Cardiac muscle cell (in vitro differentiated cells and primary cell): Measurements from ENCODE around the gene RAB33B. TPM values are rescaled to one million over a fixed set of nuclear protein-coding genes. Genes with fewer than 3 reads are reported as not detected.

Source experiments
- DNase-seq, 2 donors: peaks; one replicate each; pipeline versions ENCODE4 v3.0.0 to v3.0.0-alpha.2; 2010 to 2017; ENCODE audit warnings: low read depth in 1 of 2, low spot score in 1 of 2
- H3K27ac ChIP-seq: fragments of 200-600 bp; sonication (generic); 2 replicates; pipeline ENCODE4 v1.5.1; 2016
- H3K27me3 ChIP-seq: fragments of 200-600 bp; sonication (generic); 2 replicates; pipeline ENCODE4 v1.6.0; 2016; ENCODE audit warnings: control low read depth
- H3K36me3 ChIP-seq: fragments of 200-600 bp; sonication (generic); 2 replicates; pipeline ENCODE4 v1.5.1; 2016; ENCODE audit warnings: control low read depth
- H3K4me1 ChIP-seq: fragments of 200-600 bp; sonication (generic); 2 replicates; pipeline ENCODE4 v1.8.1; 2017; ENCODE audit warnings: low read depth, mild to moderate bottlenecking, mixed run types
- H3K4me3 ChIP-seq: fragments of 200-600 bp; sonication (generic); 2 replicates; pipeline ENCODE4 v1.5.1; 2016; ENCODE audit warnings: mild to moderate bottlenecking
- H3K9me3 ChIP-seq: fragments of 200-600 bp; sonication (generic); 2 replicates; pipeline ENCODE4 v1.5.1; 2017; ENCODE audit warnings: low read depth, mild to moderate bottlenecking, control low read depth
- polyA plus RNA-seq: library from polyadenylated mRNA; unstranded; fragments of >200 nt; fragmentation: Nextera tagmentation; extraction: Ambion mirVana; gene quantifications from 2 replicates; pipeline ENCODE4 v1.2.1, GENCODE V29; 2016
- total RNA-seq: library from RNA; depleted of rRNA; stranded (reverse); fragments of >200 nt; gene quantifications from 2 replicates; pipeline ENCODE4 v1.2.3, GENCODE V29; 2016
- TF ChIP-seq, protein P1 (sequence below): IDR thresholded peaks from 2 replicates; pipeline ENCODE4 v1.5.1; 2012; ENCODE audit warnings: low read depth, mild to moderate bottlenecking, low read length

Gene RAB33B
- total and polyA plus RNA-seq, 2 experiments from 2014 or later: 8.4 to 8.8 TPM

DNA sequence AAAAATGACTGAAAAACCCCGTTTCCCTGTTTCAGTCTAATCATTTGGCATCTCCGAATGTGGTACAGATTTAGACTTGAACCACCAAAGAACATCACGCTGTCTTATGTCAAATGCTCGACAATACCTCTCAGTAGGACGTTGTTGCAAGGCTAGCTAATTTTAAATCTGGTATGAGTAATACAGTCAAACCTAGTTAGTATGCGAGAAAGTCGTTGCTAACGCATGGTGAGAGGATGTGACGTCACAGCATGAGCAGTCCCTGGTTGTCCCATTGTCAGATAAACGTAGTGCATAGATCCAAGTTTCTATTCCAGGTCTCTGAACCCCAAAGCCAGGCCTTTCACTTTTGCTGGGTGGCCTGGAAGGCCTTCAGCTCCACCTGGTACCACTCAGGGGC lies 57.4 kb downstream of the RAB33B start:
- Histone ChIP-seq H3K36me3 (peaks cover 3% of the 10 kb centered on the region), H3K9me3 (no peaks in the 10 kb centered on the region), H3K4me3 (no peak overlapping the region), H3K4me1 (no peaks in the 10 kb centered on the region), H3K27ac (no peak overlapping the region), H3K27me3 (no peaks in the 10 kb centered on the region)
- peak in 1 of 2 donors; percentile 39 for DNase-seq
- TF ChIP-seq, protein P1, sequence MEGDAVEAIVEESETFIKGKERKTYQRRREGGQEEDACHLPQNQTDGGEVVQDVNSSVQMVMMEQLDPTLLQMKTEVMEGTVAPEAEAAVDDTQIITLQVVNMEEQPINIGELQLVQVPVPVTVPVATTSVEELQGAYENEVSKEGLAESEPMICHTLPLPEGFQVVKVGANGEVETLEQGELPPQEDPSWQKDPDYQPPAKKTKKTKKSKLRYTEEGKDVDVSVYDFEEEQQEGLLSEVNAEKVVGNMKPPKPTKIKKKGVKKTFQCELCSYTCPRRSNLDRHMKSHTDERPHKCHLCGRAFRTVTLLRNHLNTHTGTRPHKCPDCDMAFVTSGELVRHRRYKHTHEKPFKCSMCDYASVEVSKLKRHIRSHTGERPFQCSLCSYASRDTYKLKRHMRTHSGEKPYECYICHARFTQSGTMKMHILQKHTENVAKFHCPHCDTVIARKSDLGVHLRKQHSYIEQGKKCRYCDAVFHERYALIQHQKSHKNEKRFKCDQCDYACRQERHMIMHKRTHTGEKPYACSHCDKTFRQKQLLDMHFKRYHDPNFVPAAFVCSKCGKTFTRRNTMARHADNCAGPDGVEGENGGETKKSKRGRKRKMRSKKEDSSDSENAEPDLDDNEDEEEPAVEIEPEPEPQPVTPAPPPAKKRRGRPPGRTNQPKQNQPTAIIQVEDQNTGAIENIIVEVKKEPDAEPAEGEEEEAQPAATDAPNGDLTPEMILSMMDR: no peak

DNA sequence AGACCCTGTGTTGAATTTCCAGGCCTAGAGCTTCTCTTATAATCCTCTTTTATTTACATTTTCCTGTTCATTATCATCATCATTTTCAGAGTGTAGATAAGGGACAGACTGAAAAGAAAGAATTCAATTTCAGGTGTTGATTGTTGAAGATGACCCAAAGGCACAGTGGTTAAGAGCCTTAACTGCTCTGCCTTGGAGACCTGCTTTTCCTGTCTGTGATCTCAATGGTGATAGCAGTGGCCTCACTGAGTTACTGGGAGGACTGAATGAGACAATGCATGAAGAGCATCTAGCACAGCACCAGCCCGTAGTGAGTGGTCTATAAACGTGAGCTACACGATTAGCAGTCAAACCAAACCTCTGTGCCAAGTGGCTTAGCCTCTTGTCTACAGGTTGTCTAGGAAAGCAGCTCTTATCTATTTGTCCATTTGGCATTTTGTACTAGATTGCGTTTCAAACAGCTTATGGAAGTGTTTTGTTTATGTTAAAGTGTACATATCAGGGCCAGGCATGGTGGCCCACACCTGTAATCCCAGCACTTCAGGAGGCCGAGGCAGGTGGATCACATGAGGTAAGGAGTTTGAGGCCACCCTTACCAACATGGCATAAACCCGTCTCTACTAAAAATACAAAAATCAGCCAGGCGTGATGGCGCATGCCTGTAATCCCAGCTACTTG lies 60.6 kb downstream of the RAB33B start:
- H3K9me3 ChIP-seq: no peaks in the 10 kb centered on the region
- peaks cover 15% of the 10 kb centered on the region for H3K36me3 ChIP-seq
- no peak overlapping the region for H3K27ac ChIP-seq
- no peaks in the 10 kb centered on the region for H3K4me1 ChIP-seq
- no peak for DNase-seq
- TF ChIP-seq, protein P1: no peak
- no peak overlapping the region for H3K4me3 ChIP-seq
- no peaks in the 10 kb centered on the region for H3K27me3 ChIP-seq

DNA sequence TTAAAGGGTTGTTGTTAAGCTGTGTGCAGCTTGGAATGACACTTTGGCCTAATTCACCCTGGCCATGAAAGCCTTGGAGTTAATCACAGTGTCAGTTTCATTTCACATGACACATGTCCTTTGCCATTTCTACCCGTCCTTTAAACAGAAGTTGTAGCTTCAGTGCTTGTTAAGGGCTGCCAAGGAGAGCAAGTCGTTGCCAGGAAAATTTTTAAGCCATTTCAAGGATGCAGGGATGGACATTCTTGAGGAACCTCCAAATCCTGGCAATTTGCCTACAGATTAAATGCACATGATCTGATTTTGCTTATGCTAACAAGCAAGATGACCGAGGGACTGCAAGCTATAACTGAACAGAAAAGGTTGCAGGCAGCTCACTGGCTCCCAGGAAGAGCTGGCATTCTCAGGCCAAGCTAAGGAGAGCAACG lies 61.6 kb downstream of the RAB33B start:
- TF ChIP-seq, protein P1: no peak
- peak in 1 of 2 donors; percentile 27 for DNase-seq
- peaks cover 21% of the 10 kb centered on the region for H3K36me3 ChIP-seq

DNA sequence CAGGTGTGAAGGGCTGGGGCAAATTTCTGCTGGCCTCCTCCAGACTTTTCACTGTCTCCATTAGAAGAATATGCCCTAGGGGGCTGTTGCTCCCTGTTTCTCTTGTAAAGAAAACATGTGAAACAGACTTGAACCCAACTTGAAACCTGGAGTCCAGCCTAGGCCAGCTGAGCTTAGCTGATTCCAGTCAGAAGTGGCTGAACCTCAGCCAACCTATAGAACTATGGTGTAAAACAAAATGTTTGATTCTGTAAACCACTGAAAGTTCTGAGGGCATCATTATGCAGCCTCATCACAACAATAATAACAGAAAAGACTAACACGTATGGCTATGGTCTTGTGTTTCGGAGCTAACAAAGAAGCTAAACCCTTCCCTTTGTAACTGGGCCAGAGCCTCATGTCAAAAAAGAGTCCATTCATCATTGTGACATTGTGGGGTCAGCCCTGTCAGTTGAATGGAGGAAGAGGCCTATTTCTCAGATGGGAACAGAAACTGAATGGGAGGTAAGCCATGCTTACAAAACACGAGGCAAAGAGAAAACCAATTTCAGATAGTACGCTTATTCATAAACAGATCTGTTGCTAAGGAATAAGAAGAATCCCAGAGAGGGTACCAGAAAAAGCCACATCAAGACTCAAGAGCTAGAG lies 68.0 kb downstream of the RAB33B start:
- no peaks in the 10 kb centered on the region for H3K9me3 ChIP-seq
- H3K27me3 ChIP-seq: no peaks in the 10 kb centered on the region
- peaks cover 34% of the 10 kb centered on the region for H3K36me3 ChIP-seq
- H3K27ac ChIP-seq: no peak overlapping the region
- TF ChIP-seq, protein P1: no peak
- H3K4me3 ChIP-seq: no peak overlapping the region
- no peak for DNase-seq
- H3K4me1 ChIP-seq: no peaks in the 10 kb centered on the region

More for the DNA sequence above, 61.6 kb downstream of the RAB33B start:
- H3K4me3 ChIP-seq: no peak overlapping the region
- no peaks in the 10 kb centered on the region for H3K27me3 ChIP-seq
- no peak overlapping the region for H3K27ac ChIP-seq
- H3K4me1 ChIP-seq: no peaks in the 10 kb centered on the region
- no peaks in the 10 kb centered on the region for H3K9me3 ChIP-seq

DNA sequence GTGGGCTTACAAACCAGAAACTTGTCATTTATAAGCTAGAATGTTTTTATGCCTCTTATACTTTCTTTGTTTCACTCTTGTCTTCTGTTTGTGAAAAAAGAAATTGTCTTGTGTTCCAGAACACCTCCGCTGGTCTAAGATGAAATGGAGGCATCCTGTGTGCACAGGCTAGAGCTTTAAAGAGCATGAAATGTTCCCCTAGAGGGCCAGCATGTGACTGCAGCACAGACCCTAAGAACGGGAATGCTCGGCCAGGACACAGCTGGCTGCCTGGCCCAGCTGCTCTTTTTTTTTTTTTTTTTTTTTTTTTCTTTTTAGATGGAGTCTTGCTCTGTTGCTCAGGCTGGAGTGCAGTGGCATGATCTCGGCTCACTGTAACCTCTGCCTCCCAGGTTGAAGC lies 68.5 kb downstream of the RAB33B start:
- no peak overlapping the region for H3K27ac ChIP-seq
- H3K4me1 ChIP-seq: no peaks in the 10 kb centered on the region
- no peak for DNase-seq
- no peaks in the 10 kb centered on the region for H3K27me3 ChIP-seq
- peaks cover 36% of the 10 kb centered on the region for H3K36me3 ChIP-seq
- no peak overlapping the region for H3K4me3 ChIP-seq
- TF ChIP-seq, protein P1: no peak
- H3K9me3 ChIP-seq: no peaks in the 10 kb centered on the region
